GM23248 (cell line): ENCODE data around the gene PRKAG1. TPM values are rescaled to one million over a fixed set of nuclear protein-coding genes. Genes with fewer than 3 reads are reported as not detected.
A peak's percentile ranks its signal among the peaks of the same experiment; 100 is the strongest.

Source experiments
- DNase-seq: peaks from one replicate; pipeline ENCODE4 v3.0.0-alpha.2; 2015
- H2AFZ ChIP-seq: fragments of 200-600 bp; sonication (generic); 2 replicates; pipeline ENCODE4 v1.6.1; 2016; ENCODE audit warnings: antibody characterized with exemption
- H3F3A ChIP-seq: fragments of 200-600 bp; sonication (generic); 2 replicates; pipeline ENCODE4 v1.6.1; 2016; ENCODE audit warnings: mild to moderate bottlenecking, antibody characterized with exemption, mixed run types; ENCODE audit not compliant: insufficient read depth
- H3K27ac ChIP-seq: fragments of 200-600 bp; sonication (generic); 2 replicates; pipeline ENCODE4 v1.5.1; 2016; ENCODE audit warnings: mild to moderate bottlenecking
- H3K27me3 ChIP-seq: fragments of 200-600 bp; sonication (generic); replicated peaks from 2 replicates; pipeline ENCODE4 v1.6.1; 2016; ENCODE audit warnings: mild to moderate bottlenecking; ENCODE audit not compliant: insufficient read depth
- H3K36me3 ChIP-seq: fragments of 200-600 bp; sonication (generic); 2 replicates; pipeline ENCODE4 v1.6.1; 2016; ENCODE audit warnings: low read depth, mild to moderate bottlenecking
- H3K4me1 ChIP-seq: fragments of 200-600 bp; sonication (generic); 2 replicates; pipeline ENCODE4 v1.6.1; 2016; ENCODE audit warnings: mild to moderate bottlenecking; ENCODE audit not compliant: insufficient read depth
- H3K4me2 ChIP-seq: fragments of 200-600 bp; sonication (generic); one replicate; pipeline ENCODE4 v1.6.1; 2016; ENCODE audit warnings: mild to moderate bottlenecking; ENCODE audit not compliant: unreplicated experiment
- H3K4me3 ChIP-seq: fragments of 200-600 bp; sonication (generic); 2 replicates; pipeline ENCODE4 v1.5.1; 2016; ENCODE audit warnings: mild to moderate bottlenecking
- H3K79me2 ChIP-seq: fragments of 200-600 bp; sonication (generic); 2 replicates; pipeline ENCODE4 v1.6.1; 2016; ENCODE audit warnings: mild to moderate bottlenecking; ENCODE audit not compliant: insufficient read depth
- H3K9ac ChIP-seq: fragments of 200-600 bp; sonication (generic); 2 replicates; pipeline ENCODE4 v1.6.1; 2016; ENCODE audit warnings: mild to moderate bottlenecking
- H3K9me2 ChIP-seq: fragments of 200-600 bp; sonication (generic); 2 replicates; pipeline ENCODE4 v1.6.1; 2016; ENCODE audit warnings: mixed run types, mild to moderate bottlenecking, moderate library complexity; ENCODE audit not compliant: insufficient read depth
- H3K9me3 ChIP-seq: fragments of 200-600 bp; sonication (generic); one replicate; pipeline ENCODE4 v1.6.1; 2017; ENCODE audit warnings: low read depth
- H4K20me1 ChIP-seq: fragments of 200-600 bp; sonication (generic); 2 replicates; pipeline ENCODE4 v1.6.0; 2016; ENCODE audit not compliant: insufficient read depth
- EZH2 ChIP-seq: fragments of 200-600 bp; sonication (generic); IDR thresholded peaks from 2 replicates; pipeline ENCODE4 v1.6.1; 2018; ENCODE audit warnings: antibody characterized with exemption, mild to moderate bottlenecking; ENCODE audit not compliant: insufficient read depth, poor library complexity, severe bottlenecking
- EZH2phosphoT487 ChIP-seq: fragments of 200-600 bp; sonication (generic); IDR thresholded peaks from 2 replicates; pipeline ENCODE4 v1.6.1; 2018; ENCODE audit warnings: antibody characterized with exemption, moderate library complexity, mild to moderate bottlenecking, low read depth; ENCODE audit not compliant: insufficient read depth
- WGBS, 2 experiments: methylation state at CpG; one replicate each; pipeline ENCODE4 v1.1.6; 2015 to 2017; ENCODE audit warnings: low lambda C conversion rate in 2 of 2, low coverage in 1 of 2; ENCODE audit errors: missing lambda C conversion rate in 2 of 2; 5-methylcytosine and 5-hydroxymethylcytosine counted together
- in situ Hi-C: fragments of 300-500 bp; cut with MboI; formaldehyde crosslinking; loops from 2 replicates; pipeline ENCODE4 v1.15.0; 2020
- polyA plus RNA-seq: library from polyadenylated mRNA; unstranded; fragments of >200 nt; fragmentation: Nextera tagmentation; extraction: Ambion mirVana; gene quantifications from 2 replicates; pipeline ENCODE4 v1.2.1, GENCODE V29; 2016
- total RNA-seq: library from RNA; depleted of rRNA; stranded (reverse); fragments of >200 nt; shearing (Covaris generic); gene quantifications from 2 replicates; pipeline ENCODE4 v1.2.3, GENCODE V29; 2014

The PRKAG1 gene
- total and polyA plus RNA-seq, 2 experiments from 2014 or later = 62.5 to 91.3 TPM

DNA sequence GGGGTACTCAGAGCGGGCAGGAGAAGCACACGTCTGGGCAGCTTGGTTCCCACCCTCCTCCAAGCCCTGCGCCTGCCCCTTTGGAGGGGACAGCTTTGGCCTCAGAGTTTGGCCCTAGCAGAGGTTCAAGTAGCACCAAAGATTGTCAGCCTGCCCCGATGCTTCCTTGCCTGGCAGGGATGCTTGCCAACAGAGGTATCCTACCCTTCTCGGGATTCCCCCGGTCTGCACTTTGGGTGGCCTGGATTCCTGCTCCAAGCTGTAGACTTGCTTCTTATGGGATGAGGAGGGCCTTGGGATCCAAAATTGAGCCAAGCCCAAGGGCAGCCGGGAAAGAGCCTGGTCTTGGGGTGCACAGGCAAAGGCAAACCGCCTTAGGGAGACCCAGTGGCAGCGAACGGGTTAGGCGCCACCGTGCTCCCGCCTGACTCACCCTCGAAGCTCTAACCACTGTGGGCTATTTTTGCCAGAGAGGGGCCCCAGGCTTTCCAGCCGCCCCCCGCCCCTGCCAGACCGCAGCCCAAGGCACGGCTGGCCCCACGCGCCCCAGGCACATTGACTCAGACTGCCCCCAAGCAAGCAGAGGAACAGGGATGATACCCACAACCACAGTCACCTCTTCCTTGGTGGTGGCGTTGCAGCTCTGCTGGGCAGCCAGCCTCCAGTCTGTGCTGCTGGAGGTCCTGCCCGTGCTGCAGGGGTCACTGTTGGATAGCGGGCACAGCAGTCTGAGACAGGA lies 46.2 kb downstream of the PRKAG1 start:
- H3K36me3 ChIP-seq = no peaks in the 10 kb centered on the region
- TF ChIP-seq EZH2phosphoT487 (no peak), EZH2 (no peak)
- WGBS, 2 experiments = 7 to 8% methylated on average over 23 of the region's 23 CpGs
- H3K27ac ChIP-seq = no peak overlapping the region
- H3K79me2 ChIP-seq = no peaks in the 10 kb centered on the region
- H3K9ac ChIP-seq = 0 out of 2 replicates have a peak overlapping the region, but pooled peaks have one; percentile 35
- no peaks in the 10 kb centered on the region for H4K20me1 ChIP-seq
- in situ Hi-C loops = no loop called here
- no peak overlapping the region for H3K4me2 ChIP-seq
- H2AFZ ChIP-seq = no peak overlapping the region
- H3K9me2 ChIP-seq = no peaks in the 10 kb centered on the region
- no peaks in the 10 kb centered on the region for H3K9me3 ChIP-seq
- peaks cover 32% of the 10 kb centered on the region for H3K4me1 ChIP-seq
- 0 out of 2 replicates have a peak, but pooled peaks cover 6% of the 10 kb centered on the region for H3K27me3 ChIP-seq
- peaks cover 3% of the 10 kb centered on the region; the same call in 1 of the 2 replicates for H3F3A ChIP-seq
- H3K4me3 ChIP-seq = no peak overlapping the region; the same call in 1 of the 2 replicates
- peak; percentile 71 for DNase-seq

DNA sequence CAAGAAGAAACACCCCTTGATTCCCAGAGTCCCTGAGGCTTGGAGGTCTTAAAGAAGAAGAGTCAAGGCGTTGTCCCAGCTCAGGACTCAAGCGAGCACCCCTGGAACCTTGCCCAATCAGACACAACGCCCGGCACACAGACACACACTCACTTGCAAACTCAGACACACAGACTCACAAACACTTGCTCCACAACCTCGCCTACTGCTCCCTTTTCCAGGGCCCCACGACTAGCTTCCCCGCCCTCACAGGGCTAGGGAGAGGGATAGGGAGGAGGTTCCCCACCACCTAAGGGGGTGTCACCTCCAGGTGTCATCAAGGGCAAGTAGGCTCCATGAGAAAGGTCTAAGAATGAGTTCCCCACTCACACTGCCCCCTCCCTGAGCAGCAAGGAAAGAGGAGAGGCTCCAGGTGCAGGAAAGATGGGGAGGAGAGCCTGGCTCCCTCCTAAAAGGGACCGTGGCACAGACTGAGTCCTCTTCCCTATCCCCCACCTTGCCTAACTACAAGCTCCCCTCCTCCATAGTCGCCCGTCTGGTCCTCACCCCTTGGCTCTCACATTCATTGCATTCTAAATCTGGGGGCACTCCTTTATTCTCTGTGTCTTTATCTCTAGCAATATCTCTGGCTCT lies 47.8 kb downstream of the PRKAG1 start:
- Histone ChIP-seq H2AFZ (peak overlapping the region; percentile 89), H3F3A (no peaks in the 10 kb centered on the region; the same call in 1 of the 2 replicates), H3K9me3 (no peaks in the 10 kb centered on the region), H3K9me2 (no peaks in the 10 kb centered on the region), H3K36me3 (no peaks in the 10 kb centered on the region), H3K4me2 (peak overlapping the region; percentile 78), H3K9ac (peak overlapping the region; percentile 35; the same call in 1 of the 2 replicates), H4K20me1 (no peaks in the 10 kb centered on the region), H3K4me1 (peaks cover 31% of the 10 kb centered on the region), H3K4me3 (peak overlapping the region; percentile 66), H3K27ac (no peak overlapping the region), H3K27me3 (peaks cover 6% of the 10 kb centered on the region; the same call in 1 of the 2 replicates), H3K79me2 (no peaks in the 10 kb centered on the region)
- 31% methylated on average over 10 of the region's 10 CpGs for WGBS, 2 experiments
- peak; percentile 61 for TF ChIP-seq EZH2
- no peak for TF ChIP-seq EZH2phosphoT487
- DNase-seq = no peak
- in situ Hi-C loops = no loop called here

DNA sequence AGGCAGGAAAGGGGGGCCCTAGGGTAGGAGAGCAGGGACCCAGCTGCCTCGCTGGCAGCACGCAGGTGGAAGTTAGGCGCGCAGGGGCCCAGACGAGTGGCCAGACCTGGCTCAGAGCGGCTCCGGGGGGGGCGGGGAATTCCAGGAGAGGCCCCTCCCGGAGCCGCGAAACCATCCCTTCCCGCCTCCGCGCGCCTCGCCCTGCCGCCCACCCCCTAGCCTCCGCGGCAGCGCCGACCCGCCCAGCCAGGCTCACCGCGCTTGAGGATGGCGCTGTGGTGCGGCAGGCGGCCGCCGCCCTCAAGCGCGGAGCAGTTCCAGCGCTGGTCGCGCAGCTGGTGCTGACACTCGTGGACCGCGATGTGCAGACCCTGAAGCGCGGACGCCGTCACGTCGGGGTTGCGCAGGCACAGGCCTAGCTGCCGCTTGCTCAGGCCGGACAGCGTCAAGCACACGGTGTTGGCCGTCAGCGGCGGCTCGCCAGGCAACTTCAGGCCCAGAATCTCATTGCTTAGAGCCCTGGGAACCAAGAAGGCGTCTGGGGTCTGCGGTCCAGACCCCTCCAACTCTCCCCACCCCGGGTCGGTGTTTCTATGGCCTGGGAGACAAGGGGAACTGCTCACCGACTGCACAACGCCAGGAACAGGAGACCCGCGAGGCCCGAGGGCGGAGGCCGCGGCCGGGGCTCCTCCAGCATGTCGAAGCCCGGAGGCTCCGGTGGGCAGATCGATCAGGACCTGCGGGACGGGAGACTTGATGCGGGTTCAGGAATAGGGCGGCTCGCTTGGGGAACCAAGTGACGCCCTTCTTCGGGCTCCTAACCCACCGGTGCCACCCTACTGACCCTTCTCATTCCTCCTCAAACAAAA lies 48.5 kb downstream of the PRKAG1 start:
- Histone ChIP-seq H3K79me2 (no peaks in the 10 kb centered on the region), H3K9ac (no peak overlapping the region), H2AFZ (0 out of 2 replicates have a peak overlapping the region, but pooled peaks have one; percentile 42), H3K4me1 (peaks cover 31% of the 10 kb centered on the region), H3F3A (no peaks in the 10 kb centered on the region; the same call in 1 of the 2 replicates), H3K36me3 (no peaks in the 10 kb centered on the region), H3K4me2 (peak overlapping the region; percentile 26), H4K20me1 (no peaks in the 10 kb centered on the region), H3K27me3 (peaks cover 6% of the 10 kb centered on the region; the same call in 1 of the 2 replicates), H3K9me2 (no peaks in the 10 kb centered on the region), H3K27ac (no peak overlapping the region), H3K9me3 (no peaks in the 10 kb centered on the region), H3K4me3 (peak overlapping the region; percentile 40)
- TF ChIP-seq EZH2phosphoT487 = no peak
- TF ChIP-seq EZH2 = peak; percentile 2
- in situ Hi-C loops = no loop called here
- WGBS, 2 experiments = 12 to 15% methylated on average over 52 to 72 of the region's 77 CpGs
- DNase-seq = peak; percentile 49

DNA sequence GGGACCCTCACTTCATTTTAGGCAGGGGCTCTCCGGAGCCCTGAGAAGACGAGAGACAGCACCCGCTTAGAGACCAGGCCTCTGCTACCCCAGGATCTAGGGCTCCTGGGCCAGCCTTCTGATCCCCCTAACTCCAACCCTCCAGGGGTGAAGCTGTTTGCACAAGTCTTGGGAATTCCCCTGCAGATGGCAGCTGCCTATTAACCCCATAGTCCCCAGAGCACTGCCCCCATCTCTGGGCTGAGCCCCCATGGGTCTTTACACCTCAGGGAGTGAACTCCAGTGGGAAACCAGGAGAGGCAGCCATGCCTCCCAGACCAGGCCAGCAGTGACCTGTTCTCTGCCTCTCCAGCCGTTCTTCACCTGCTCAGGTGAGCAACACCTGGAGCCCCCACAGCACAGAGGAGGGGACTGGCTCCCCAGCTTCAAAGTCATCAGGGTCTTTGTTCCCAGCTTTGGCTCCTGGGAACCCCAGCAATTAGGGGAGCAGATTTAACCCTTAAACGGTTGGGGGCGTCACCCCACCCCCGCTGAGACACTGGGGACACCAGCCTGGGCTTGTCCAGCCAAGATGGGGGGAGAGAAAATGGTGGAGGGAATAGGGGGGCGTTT lies 49.3 kb downstream of the PRKAG1 start:
- Histone ChIP-seq H2AFZ (no peak overlapping the region), H3K4me2 (no peak overlapping the region), H3K9ac (no peak overlapping the region), H3K79me2 (no peaks in the 10 kb centered on the region), H3K27me3 (peaks cover 6% of the 10 kb centered on the region; the same call in 1 of the 2 replicates), H3K27ac (no peak overlapping the region), H3K36me3 (no peaks in the 10 kb centered on the region), H3K9me3 (no peaks in the 10 kb centered on the region), H4K20me1 (no peaks in the 10 kb centered on the region), H3F3A (no peaks in the 10 kb centered on the region; the same call in 1 of the 2 replicates), H3K4me3 (no peak overlapping the region), H3K4me1 (peaks cover 28% of the 10 kb centered on the region), H3K9me2 (no peaks in the 10 kb centered on the region)
- in situ Hi-C loops = no loop called here
- WGBS, 2 experiments = 39 to 40% methylated on average over 7 to 8 of the region's 8 CpGs
- no peak for TF ChIP-seq EZH2
- no peak for TF ChIP-seq EZH2phosphoT487
- no peak for DNase-seq
